MM.1S (cell line): ENCODE measurements around the gene DENND2D.

Source experiments
- DNase-seq: peaks from one replicate; pipeline ENCODE4 v3.0.0-alpha.2; 2015
- H2AFZ ChIP-seq: fragments of 300-600 bp; sonication (generic); 2 replicates; pipeline ENCODE4 v1.6.0; 2016; ENCODE audit warnings: antibody characterized with exemption, low read length
- H3F3A ChIP-seq: fragments of 300-600 bp; sonication (generic); 2 replicates; pipeline ENCODE4 v1.6.1; 2016; ENCODE audit warnings: mild to moderate bottlenecking, antibody characterized with exemption, low read length, moderate library complexity, mixed read lengths; ENCODE audit not compliant: insufficient read depth
- H3K27ac ChIP-seq: fragments of 300-600 bp; sonication (generic); 2 replicates; pipeline ENCODE4 v1.5.1; 2016; ENCODE audit warnings: mild to moderate bottlenecking, low read length
- H3K27me3 ChIP-seq: fragments of 300-600 bp; sonication (generic); replicated peaks from 2 replicates; pipeline ENCODE4 v1.6.0; 2016; ENCODE audit warnings: low read length; ENCODE audit not compliant: insufficient read depth
- H3K36me3 ChIP-seq: fragments of 300-600 bp; sonication (generic); replicated peaks from 2 replicates; pipeline ENCODE4 v1.6.1; 2016; ENCODE audit warnings: mild to moderate bottlenecking, low read length, mixed read lengths; ENCODE audit not compliant: insufficient read depth
- H3K4me1 ChIP-seq: fragments of 300-600 bp; sonication (generic); 2 replicates; pipeline ENCODE4 v1.6.1; 2016; ENCODE audit warnings: low read length, mixed read lengths
- H3K4me2 ChIP-seq: fragments of 300-600 bp; sonication (generic); 2 replicates; pipeline ENCODE4 v1.6.0; 2016; ENCODE audit warnings: low read depth, low read length
- H3K4me3 ChIP-seq: fragments of 300-600 bp; sonication (generic); 2 replicates; pipeline ENCODE4 v1.5.1; 2016; ENCODE audit warnings: low read length, mixed read lengths
- H3K79me2 ChIP-seq: fragments of 300-600 bp; sonication (generic); 2 replicates; pipeline ENCODE4 v1.6.1; 2016; ENCODE audit warnings: mixed run types, low read length, mixed read lengths
- H3K9ac ChIP-seq: fragments of 300-600 bp; sonication (generic); 2 replicates; pipeline ENCODE4 v1.6.1; 2016; ENCODE audit warnings: low read length, mixed read lengths
- H3K9me2 ChIP-seq: fragments of 300-600 bp; sonication (generic); replicated peaks from 2 replicates; pipeline ENCODE4 v1.6.1; 2016; ENCODE audit warnings: mild to moderate bottlenecking, low read length, mixed read lengths; ENCODE audit not compliant: insufficient read depth
- H3K9me3 ChIP-seq: fragments of 300-600 bp; sonication (generic); replicated peaks from 2 replicates; pipeline ENCODE4 v1.6.1; 2016; ENCODE audit warnings: mild to moderate bottlenecking, low read length, mixed read lengths; ENCODE audit not compliant: insufficient read depth
- H4K20me1 ChIP-seq: fragments of 300-600 bp; sonication (generic); 2 replicates; pipeline ENCODE4 v1.6.1; 2016; ENCODE audit warnings: mild to moderate bottlenecking, low read length, moderate library complexity, mixed read lengths; ENCODE audit not compliant: insufficient read depth
- EZH2 ChIP-seq: fragments of 300-600 bp; sonication (generic); optimal IDR thresholded peaks from 2 replicates; pipeline ENCODE3; 2017; ENCODE audit warnings: low read depth, mild to moderate bottlenecking, antibody characterized with exemption, low read length, mixed read lengths
- EZH2phosphoT487 ChIP-seq: fragments of 300-600 bp; sonication (generic); IDR thresholded peaks from 2 replicates; pipeline ENCODE4 v1.6.1; 2018; ENCODE audit warnings: antibody characterized with exemption, low read length
- TF ChIP-seq, protein P1 (sequence below): fragments of 300-600 bp; sonication (generic); IDR thresholded peaks from 2 replicates; pipeline ENCODE4 v1.5.1; 2016; ENCODE audit warnings: antibody characterized with exemption, low read length, mixed read lengths

DENND2D gene

DNA sequence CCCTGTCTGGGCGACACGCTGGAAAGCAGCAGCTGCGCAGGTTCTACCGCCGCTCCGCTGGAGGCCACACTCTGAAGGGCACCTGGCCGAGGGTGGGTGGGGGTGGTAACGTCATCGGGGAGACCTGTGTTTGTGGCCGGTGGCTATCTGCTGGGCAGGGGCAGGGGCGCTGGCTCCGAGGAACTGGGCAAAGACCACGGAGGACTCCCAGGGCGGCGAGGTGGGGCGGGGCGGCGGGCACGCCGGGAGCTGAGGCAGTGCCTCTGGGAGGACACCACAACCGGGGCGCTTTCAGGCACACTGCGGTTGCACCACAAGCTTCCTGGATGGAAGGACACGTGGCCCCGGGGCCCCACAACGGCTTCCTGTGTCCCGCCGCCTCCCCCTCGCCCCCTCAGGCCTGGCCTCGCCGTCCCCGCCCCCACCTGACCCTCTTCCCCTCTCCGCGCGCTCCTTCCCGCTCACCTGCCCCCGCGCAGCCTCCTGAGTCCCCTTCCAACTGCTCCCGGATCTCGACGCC, 3.3 kb upstream of the DENND2D start:
- H3K4me1 ChIP-seq, result peaks cover 25% of the 10 kb centered on the region

GRCh38 chr1:111202707-111203623, 2.5 kb upstream of the DENND2D start:
- Histone ChIP-seq H3K27me3 (no peaks in the 10 kb centered on the region), H3K9me3 (no peaks in the 10 kb centered on the region), H3K4me1 (peaks cover 25% of the 10 kb centered on the region), H3K27ac (peak overlapping the region; percentile 60; the same call in 1 of the 2 replicates), H3F3A (no peaks in the 10 kb centered on the region), H3K4me2 (peak overlapping the region; percentile 74), H3K36me3 (no peaks in the 10 kb centered on the region), H4K20me1 (no peaks in the 10 kb centered on the region), H3K9me2 (no peaks in the 10 kb centered on the region), H3K79me2 (no peaks in the 10 kb centered on the region), H3K9ac (peak overlapping the region; percentile 33; the same call in 1 of the 2 replicates), H3K4me3 (peak overlapping the region; percentile 62), H2AFZ (no peak overlapping the region)
- DNase-seq, result no peak
- no peak for TF ChIP-seq EZH2phosphoT487
- TF ChIP-seq, protein P1, sequence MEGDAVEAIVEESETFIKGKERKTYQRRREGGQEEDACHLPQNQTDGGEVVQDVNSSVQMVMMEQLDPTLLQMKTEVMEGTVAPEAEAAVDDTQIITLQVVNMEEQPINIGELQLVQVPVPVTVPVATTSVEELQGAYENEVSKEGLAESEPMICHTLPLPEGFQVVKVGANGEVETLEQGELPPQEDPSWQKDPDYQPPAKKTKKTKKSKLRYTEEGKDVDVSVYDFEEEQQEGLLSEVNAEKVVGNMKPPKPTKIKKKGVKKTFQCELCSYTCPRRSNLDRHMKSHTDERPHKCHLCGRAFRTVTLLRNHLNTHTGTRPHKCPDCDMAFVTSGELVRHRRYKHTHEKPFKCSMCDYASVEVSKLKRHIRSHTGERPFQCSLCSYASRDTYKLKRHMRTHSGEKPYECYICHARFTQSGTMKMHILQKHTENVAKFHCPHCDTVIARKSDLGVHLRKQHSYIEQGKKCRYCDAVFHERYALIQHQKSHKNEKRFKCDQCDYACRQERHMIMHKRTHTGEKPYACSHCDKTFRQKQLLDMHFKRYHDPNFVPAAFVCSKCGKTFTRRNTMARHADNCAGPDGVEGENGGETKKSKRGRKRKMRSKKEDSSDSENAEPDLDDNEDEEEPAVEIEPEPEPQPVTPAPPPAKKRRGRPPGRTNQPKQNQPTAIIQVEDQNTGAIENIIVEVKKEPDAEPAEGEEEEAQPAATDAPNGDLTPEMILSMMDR, result no peak
- TF ChIP-seq EZH2, result no peak

More for the DNA sequence above, 3.3 kb upstream of the DENND2D start:
- Histone ChIP-seq H3K79me2 (no peaks in the 10 kb centered on the region), H3K27me3 (no peaks in the 10 kb centered on the region), H3K27ac (peak overlapping the region; percentile 60; the same call in 1 of the 2 replicates), H3K9me2 (no peaks in the 10 kb centered on the region), H3K4me3 (peak overlapping the region; percentile 62), H3K9me3 (no peaks in the 10 kb centered on the region), H3K9ac (peak overlapping the region; percentile 75), H3K36me3 (no peaks in the 10 kb centered on the region), H3F3A (no peaks in the 10 kb centered on the region), H4K20me1 (no peaks in the 10 kb centered on the region), H2AFZ (peak overlapping the region; percentile 51; the same call in 1 of the 2 replicates), H3K4me2 (peak overlapping the region; percentile 74)
- peak; percentile 81 for DNase-seq
- TF ChIP-seq, protein P1, result no peak
- TF ChIP-seq EZH2, result no peak
- TF ChIP-seq EZH2phosphoT487, result no peak

DNA sequence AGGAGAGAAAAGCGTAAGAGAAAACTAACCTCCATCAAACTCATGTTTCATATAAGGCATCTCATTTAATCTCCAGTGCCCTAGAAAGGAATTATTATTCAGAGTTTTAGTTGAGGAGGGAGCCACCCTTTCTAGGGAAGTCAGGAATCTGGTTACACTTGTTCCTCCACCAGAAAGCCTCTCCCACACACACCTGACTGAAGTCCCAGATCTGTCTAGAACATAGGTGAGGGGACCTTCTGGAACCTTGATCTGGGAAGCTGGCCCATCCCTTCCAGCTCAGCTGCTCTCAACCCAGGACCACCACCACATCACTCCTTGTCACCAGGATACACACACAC, 1.9 kb upstream of the DENND2D start:
- Histone ChIP-seq H3K4me3 (no peak overlapping the region), H3K4me2 (no peak overlapping the region), H2AFZ (no peak overlapping the region), H3F3A (no peaks in the 10 kb centered on the region), H4K20me1 (no peaks in the 10 kb centered on the region), H3K4me1 (peaks cover 25% of the 10 kb centered on the region), H3K9me3 (no peaks in the 10 kb centered on the region), H3K9me2 (no peaks in the 10 kb centered on the region), H3K9ac (no peak overlapping the region), H3K27ac (no peak overlapping the region), H3K27me3 (no peaks in the 10 kb centered on the region), H3K36me3 (no peaks in the 10 kb centered on the region), H3K79me2 (no peaks in the 10 kb centered on the region)
- TF ChIP-seq, protein P1, result no peak
- TF ChIP-seq EZH2 (no peak), EZH2phosphoT487 (no peak)
- DNase-seq, result no peak
